Measurements from ENCODE around the gene MYH9. TPM values are rescaled to one million over a fixed set of nuclear protein-coding genes. Genes with fewer than 3 reads are reported as not detected.

Gene MYH9
- total and polyA plus RNA-seq, 2 donors (not counting 1 experiment from before 2014, with no cell fraction given): 108 to 554 TPM

DNA sequence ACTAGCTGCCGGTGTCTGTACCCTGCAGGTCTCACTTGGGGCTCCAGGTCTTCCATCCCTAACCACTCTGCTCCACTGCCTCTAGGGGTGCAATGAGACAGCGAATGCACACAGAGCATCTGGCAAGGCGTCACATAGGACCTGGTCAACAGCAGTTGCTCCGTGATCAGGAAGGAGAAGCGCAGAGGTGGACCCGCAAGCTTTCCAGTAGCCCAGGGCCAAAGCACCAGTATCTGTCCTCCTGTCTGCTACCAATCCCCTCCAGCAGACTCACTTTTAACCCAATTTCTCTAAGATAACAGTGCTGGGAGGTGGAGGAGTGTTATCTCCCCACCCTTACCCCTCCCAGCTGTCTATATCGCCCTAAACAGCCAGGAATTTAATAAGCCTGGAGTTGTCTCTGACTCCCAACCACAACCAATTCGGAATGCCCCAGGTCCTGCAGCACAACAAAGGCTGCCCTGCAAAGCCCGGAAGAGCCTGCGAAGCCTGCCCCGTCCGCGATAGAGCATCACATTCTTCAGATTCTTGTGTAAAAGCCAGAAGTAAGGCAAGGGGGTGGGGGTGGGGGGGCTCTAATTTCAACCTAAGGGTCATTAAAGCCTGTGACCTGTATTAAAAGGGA, 19.3 kb downstream of the MYH9 start:
- Histone ChIP-seq H3K36me3 (replicated peaks in 1 of 2; ENCODE audit: control extremely low read depth in 1 of 2, control insufficient read depth in 1 of 2, extremely low read depth in 1 of 2, insufficient read depth in 2 of 2, low read length in 1 of 2) (peaks cover 5 to 57% of the 10 kb centered on the region in 2 experiments), H3K9ac (ENCODE audit: low read length) (no peak overlapping the region), H3K4me2 (replicated peaks; ENCODE audit: low read depth, low read length, poor library complexity, severe bottlenecking) (peak overlapping the region; percentile 74), H2AFZ (ENCODE audit: insufficient read depth, low read depth, low read length, poor library complexity, severe bottlenecking) (no peak overlapping the region), H3K27me3 (replicated peaks in 1 of 4; ENCODE audit: control extremely low read depth in 1 of 4, control insufficient read depth in 3 of 4, insufficient read depth in 4 of 4, low read length in 3 of 4) (no peaks in the 10 kb centered on the region), H3K9me3 (ENCODE audit: control extremely low read depth in 1 of 3, control insufficient read depth in 2 of 3, insufficient read depth in 1 of 3, low read length in 2 of 3) (no peaks in the 10 kb centered on the region), H3K79me2 (ENCODE audit: control insufficient read depth, insufficient read depth, low read length) (peaks cover 100% of the 10 kb centered on the region), H4K20me1 (ENCODE audit: control insufficient read depth, insufficient read depth, low read length, poor library complexity, severe bottlenecking) (peaks cover 98% of the 10 kb centered on the region), H3K4me3 (ENCODE audit: control extremely low read depth in 1 of 5, extremely low read depth in 1 of 5, insufficient read depth in 1 of 5, low read depth in 2 of 5, low read length in 4 of 5) (no peak overlapping the region), H3K4me1 (ENCODE audit: control insufficient read depth in 2 of 2, insufficient read depth in 2 of 2, low read length in 2 of 2) (peaks cover 93 to 100% of the 10 kb centered on the region in 2 donors), H3K27ac (ENCODE audit: low read length in 2 of 2) (peak overlapping the region in 1 of 2 donors; percentile 83)
- ChIA-PET POLR2A (interaction anchor here (1.0 to 1.2 kb wide), 2 partner anchors 11 to 87 kb away, joined by 3 read pairs; no protein-coding TSS in a partner anchor), CTCF (no interaction called here)
- ATAC-seq (ENCODE audit: low read depth) (no peak), DNase-seq (no peak)
- Mint-ChIP-seq H3K4me1 (peaks cover 93% of the 10 kb centered on the region), H3K27me3 (no peaks in the 10 kb centered on the region), H3K4me3 (peak overlapping the region; percentile 72), H3K27ac (peak overlapping the region; percentile 81), H3K9me3 (ENCODE audit: insufficient read depth) (no peaks in the 10 kb centered on the region)
- intact Hi-C loops (cut with micrococcal nuclease): no loop called here
- WGBS (ENCODE audit: insufficient coverage): 68% methylated on average over 4 of the region's 13 CpGs
- TF ChIP-seq CTCF (IDR thresholded peaks at IDR 0.05) (no peak), EZH2 (IDR thresholded peaks at IDR 0.05; ENCODE audit: borderline replicate concordance, insufficient read depth, low read depth, low read length, poor library complexity, severe bottlenecking) (no peak)

GRCh38 chr22:36367479-36367878, 20.3 kb downstream of the MYH9 start:
- Histone ChIP-seq H2AFZ (ENCODE audit: insufficient read depth, low read depth, low read length, poor library complexity, severe bottlenecking) (no peak overlapping the region), H3K4me2 (replicated peaks; ENCODE audit: low read depth, low read length, poor library complexity, severe bottlenecking) (peak overlapping the region; percentile 74), H3K9ac (ENCODE audit: low read length) (no peak overlapping the region), H3K27ac (ENCODE audit: low read length in 2 of 2) (peak overlapping the region in 1 of 2 donors; percentile 92), H3K79me2 (ENCODE audit: control insufficient read depth, insufficient read depth, low read length) (peaks cover 100% of the 10 kb centered on the region), H3K4me1 (ENCODE audit: control insufficient read depth in 2 of 2, insufficient read depth in 2 of 2, low read length in 2 of 2) (peaks cover 93 to 100% of the 10 kb centered on the region in 2 donors), H3K36me3 (replicated peaks in 1 of 2; ENCODE audit: control extremely low read depth in 1 of 2, control insufficient read depth in 1 of 2, extremely low read depth in 1 of 2, insufficient read depth in 2 of 2, low read length in 1 of 2) (peaks cover 5 to 62% of the 10 kb centered on the region in 2 experiments), H3K9me3 (ENCODE audit: control extremely low read depth in 1 of 3, control insufficient read depth in 2 of 3, insufficient read depth in 1 of 3, low read length in 2 of 3) (no peaks in the 10 kb centered on the region), H3K4me3 (ENCODE audit: control extremely low read depth in 1 of 5, extremely low read depth in 1 of 5, insufficient read depth in 1 of 5, low read depth in 2 of 5, low read length in 4 of 5) (no peak overlapping the region), H3K27me3 (replicated peaks in 1 of 4; ENCODE audit: control extremely low read depth in 1 of 4, control insufficient read depth in 3 of 4, insufficient read depth in 4 of 4, low read length in 3 of 4) (no peaks in the 10 kb centered on the region), H4K20me1 (ENCODE audit: control insufficient read depth, insufficient read depth, low read length, poor library complexity, severe bottlenecking) (peaks cover 98% of the 10 kb centered on the region)
- intact Hi-C loops (cut with micrococcal nuclease): no loop called here
- H3K9me3 Mint-ChIP-seq (ENCODE audit: insufficient read depth): no peaks in the 10 kb centered on the region
- H3K4me1 Mint-ChIP-seq: peaks cover 93% of the 10 kb centered on the region
- no peak for TF ChIP-seq CTCF (IDR thresholded peaks at IDR 0.05)
- no peak for TF ChIP-seq EZH2 (IDR thresholded peaks at IDR 0.05; ENCODE audit: borderline replicate concordance, insufficient read depth, low read depth, low read length, poor library complexity, severe bottlenecking)
- ChIA-PET POLR2A (interaction anchor here (1.0 kb wide), 1 partner anchor 18 kb away, joined by 3 read pairs; no protein-coding TSS in a partner anchor), CTCF (no interaction called here)
- WGBS (ENCODE audit: insufficient coverage): 64% methylated on average over 6 of the region's 7 CpGs
- ATAC-seq (ENCODE audit: low read depth) (no peak), DNase-seq (no peak)
- peak overlapping the region; percentile 59 for H3K4me3 Mint-ChIP-seq
- H3K27ac Mint-ChIP-seq: peak overlapping the region; percentile 51
- H3K27me3 Mint-ChIP-seq: no peaks in the 10 kb centered on the region
